H1 (cell line): ENCODE results near the gene RGS17. TPM values are rescaled to one million over a fixed set of nuclear protein-coding genes. Genes with fewer than 3 reads are reported as not detected.

Source experiments
- CTCF ChIA-PET: fragments of 300-600 bp; sonication (Branson Sonifier 250); formaldehyde crosslinking; loops from one replicate; lab custom pipeline; 2021; ENCODE audit not compliant: partially characterized antibody; lab: Charles Lee
- POLR2A ChIA-PET: fragments of 300-600 bp; sonication (Branson Sonifier 250); formaldehyde crosslinking; loops from one replicate; lab custom pipeline; 2021; ENCODE audit warnings: inconsistent platforms; ENCODE audit not compliant: partially characterized antibody; lab: Charles Lee
- DNase-seq, 2 experiments: peaks; one replicate each; pipeline versions ENCODE4 v3.0.0 to v3.0.0-alpha.2; 2010 to 2022; ENCODE audit warnings: low spot score in 2 of 2, low read depth in 1 of 2, mixed read lengths in 1 of 2
- FAIRE-seq: peaks from 2 replicates; lab custom pipeline; 2011; peaks lifted over from hg19 to GRCh38; lab: Jason Lieb, UNC
- H2AFZ ChIP-seq: 2 replicates; pipeline ENCODE4 v1.8.1; 2012; ENCODE audit warnings: low read length, inconsistent platforms
- H2AK5ac ChIP-seq: 2 replicates; pipeline ENCODE4 v1.6.1; 2013; ENCODE audit warnings: low read depth, low read length
- H2BK120ac ChIP-seq: replicated peaks from 2 replicates; pipeline ENCODE3; 2013; ENCODE audit warnings: low read depth, low read length, inconsistent platforms
- H2BK12ac ChIP-seq: 2 replicates; pipeline ENCODE4 v1.6.1; 2013; ENCODE audit warnings: low read depth, low read length
- H2BK15ac ChIP-seq: 2 replicates; pipeline ENCODE4 v1.6.1; 2013; ENCODE audit warnings: low read length
- H2BK20ac ChIP-seq: 2 replicates; pipeline ENCODE4 v1.6.1; 2013; ENCODE audit warnings: low read length
- H2BK5ac ChIP-seq: 2 replicates; pipeline ENCODE4 v1.6.1; 2013; ENCODE audit warnings: low read depth, low read length
- H3K14ac ChIP-seq: 2 replicates; pipeline ENCODE4 v1.6.1; 2013; ENCODE audit warnings: inconsistent platforms; ENCODE audit not compliant: insufficient read length
- H3K18ac ChIP-seq: 2 replicates; pipeline ENCODE4 v1.6.1; 2013; ENCODE audit warnings: low read length; ENCODE audit errors: extremely low read depth
- H3K23ac ChIP-seq: 2 replicates; pipeline ENCODE4 v1.6.1; 2013; ENCODE audit warnings: inconsistent platforms; ENCODE audit not compliant: insufficient read length
- H3K23me2 ChIP-seq: 2 replicates; pipeline ENCODE4 v1.6.1; 2013; ENCODE audit warnings: low read depth, low read length
- H3K27ac ChIP-seq: 2 replicates; pipeline ENCODE4 v1.6.1; 2011; ENCODE audit warnings: low read depth, low read length, inconsistent platforms
- H3K27me3 ChIP-seq, 4 experiments: replicated peaks in 1 of 4; 1 replicate in 1 of 4; 2 replicates in 3 of 4; pipeline versions ENCODE4 v1.6.1 to v1.8.1; 2011 to 2013; ENCODE audit warnings: low read length in 3 of 4, mild to moderate bottlenecking in 3 of 4, inconsistent platforms in 2 of 4, mixed read lengths in 2 of 4, moderate library complexity in 1 of 4; ENCODE audit not compliant: control insufficient read depth in 3 of 4, insufficient read depth in 3 of 4; ENCODE audit errors: extremely low read depth in 1 of 4
- H3K36me3 ChIP-seq, 4 experiments: 2 replicates each; pipeline versions ENCODE4 v1.6.1 to v1.8.1; 2011 to 2013; ENCODE audit warnings: mild to moderate bottlenecking in 4 of 4, low read length in 3 of 4, moderate library complexity in 2 of 4, control low read depth in 1 of 4, inconsistent platforms in 1 of 4; ENCODE audit not compliant: insufficient read depth in 4 of 4, control insufficient read depth in 2 of 4
- H3K4ac ChIP-seq: replicated peaks from 2 replicates; pipeline ENCODE3; 2013; ENCODE audit warnings: low read length, low read depth, mixed read lengths, inconsistent platforms; ENCODE audit not compliant: insufficient read length
- H3K4me1 ChIP-seq, 4 experiments: replicated peaks in 1 of 4; 1 replicate in 1 of 4; 2 replicates in 3 of 4; pipeline versions ENCODE4 v1.6.1 to v1.8.1; 2011 to 2013; ENCODE audit warnings: low read length in 3 of 4, inconsistent platforms in 2 of 4, mixed read lengths in 1 of 4; ENCODE audit not compliant: insufficient read depth in 4 of 4, control insufficient read depth in 3 of 4
- H3K4me2 ChIP-seq, 2 experiments: 2 replicates each; pipeline versions ENCODE4 v1.6.1 to v1.8.1; 2011 to 2013; ENCODE audit warnings: low read depth in 2 of 2, low read length in 2 of 2, control low read depth in 1 of 2, inconsistent platforms in 1 of 2, mild to moderate bottlenecking in 1 of 2; ENCODE audit not compliant: insufficient read depth in 1 of 2
- H3K4me3 ChIP-seq, 4 experiments: fragments of 200-600, 300-600 bp in 1 of 4; sonication (generic), shearing (Covaris generic), sonication (Bioruptor Twin) in 1 of 4; 2 replicates each; pipeline versions ENCODE4 v1.5.1 to v1.8.1; 2011 to 2016; ENCODE audit warnings: low read length in 4 of 4, low read depth in 3 of 4, control low read depth in 2 of 4, inconsistent platforms in 2 of 4, mild to moderate bottlenecking in 2 of 4, mixed read lengths in 1 of 4, moderate library complexity in 1 of 4; ENCODE audit not compliant: insufficient read depth in 2 of 4; ENCODE audit errors: extremely low read depth in 1 of 4
- H3K56ac ChIP-seq: replicated peaks from 2 replicates; pipeline ENCODE3; 2013; ENCODE audit warnings: low read depth, mild to moderate bottlenecking, mixed read lengths, low read length, inconsistent platforms; ENCODE audit not compliant: insufficient read length
- H3K79me1 ChIP-seq: 2 replicates; pipeline ENCODE4 v1.6.1; 2013; ENCODE audit warnings: low read depth, low read length, control low read depth
- H3K79me2 ChIP-seq, 2 experiments: 2 replicates each; pipeline versions ENCODE4 v1.6.1 to v1.8.1; 2012 to 2013; ENCODE audit warnings: low read length in 2 of 2, mild to moderate bottlenecking in 2 of 2, inconsistent platforms in 1 of 2; ENCODE audit not compliant: insufficient read depth in 2 of 2, control insufficient read depth in 1 of 2
- H3K9ac ChIP-seq, 4 experiments: replicated peaks in 1 of 4; 1 replicate in 1 of 4; 2 replicates in 3 of 4; pipeline versions ENCODE4 v1.6.1 to v1.8.1; 2011 to 2013; ENCODE audit warnings: low read depth in 3 of 4, low read length in 3 of 4, control low read depth in 2 of 4, mild to moderate bottlenecking in 2 of 4, moderate library complexity in 2 of 4, inconsistent platforms in 1 of 4; ENCODE audit errors: extremely low read depth in 1 of 4
- H3K9me3 ChIP-seq, 2 experiments: 2 replicates each; pipeline versions ENCODE4 v1.6.1 to v1.8.1; 2012 to 2013; ENCODE audit warnings: mild to moderate bottlenecking in 2 of 2, moderate library complexity in 2 of 2, control low read depth in 1 of 2, inconsistent platforms in 1 of 2, low read depth in 1 of 2, low read length in 1 of 2, mixed read lengths in 1 of 2; ENCODE audit not compliant: insufficient read depth in 2 of 2
- H4K20me1 ChIP-seq, 2 experiments: replicated peaks in 1 of 2; 2 replicates each; pipeline versions ENCODE3 to v1.8.1; 2011 to 2013; ENCODE audit warnings: inconsistent platforms in 2 of 2, low read length in 2 of 2, mild to moderate bottlenecking in 1 of 2; ENCODE audit not compliant: insufficient read depth in 2 of 2, control insufficient read depth in 1 of 2
- H4K5ac ChIP-seq: 2 replicates; pipeline ENCODE4 v1.6.1; 2013; ENCODE audit warnings: low read length, low read depth, mixed read lengths, inconsistent platforms; ENCODE audit not compliant: insufficient read length
- H4K8ac ChIP-seq: 2 replicates; pipeline ENCODE4 v1.8.0; 2013; ENCODE audit warnings: mild to moderate bottlenecking, moderate library complexity, low read length, inconsistent platforms; ENCODE audit not compliant: insufficient read depth; ENCODE audit errors: extremely low read depth
- H4K91ac ChIP-seq: replicated peaks from 2 replicates; pipeline ENCODE3; 2013; ENCODE audit warnings: low read length, mixed read lengths, inconsistent platforms; ENCODE audit not compliant: insufficient read length
- HDAC6 ChIP-seq: IDR thresholded peaks from one replicate; pipeline ENCODE4 v1.7.1; 2012; ENCODE audit warnings: low read depth, mild to moderate bottlenecking, inconsistent platforms, low read length, moderate library complexity
- SP1 ChIP-seq: IDR thresholded peaks from 2 replicates; pipeline ENCODE4 v1.6.1; 2011; ENCODE audit warnings: low read depth, low read length
- WGBS, 2 experiments: shearing (Covaris generic) in 1 of 2; methylation state at CpG; one replicate each; pipeline versions ENCODE4 v1.1.6 to v1.1.7; 2013 to 2015; ENCODE audit warnings: low lambda C conversion rate in 2 of 2, mixed read lengths in 2 of 2, inconsistent platforms in 1 of 2, low coverage in 1 of 2, missing lambda C conversion rate in 1 of 2; ENCODE audit not compliant: insufficient replicate concordance in 2 of 2, insufficient coverage in 1 of 2, insufficient read length in 1 of 2; ENCODE audit errors: extremely low coverage in 1 of 2, missing lambda C conversion rate in 1 of 2; 5-methylcytosine and 5-hydroxymethylcytosine counted together
- polyA plus RNA-seq, 7 experiments: library from polyadenylated mRNA; depleted of rRNA in 3 of 7; stranded (reverse) in 5 of 7; unstranded in 2 of 7; fragments of >200 nt in 5 of 7; fragments of 200-250 nt in 2 of 7; gene quantifications; 1 replicate in 5 of 7; 2 replicates in 1 of 7; 4 replicates in 1 of 7; pipeline versions ENCODE4 v1.2.1 to v1.2.3, GENCODE V29; 2011 to 2013; ENCODE audit warnings: missing spikeins in 2 of 7, mixed read lengths in 2 of 7
- total RNA-seq: library from RNA; stranded (reverse); fragmentation: NEBNext Ultra II Directional; extraction: Animal tissue kit (Norgen Biotek cat#: 25700); gene quantifications from 2 replicates; pipeline ENCODE4 v1.2.1, GENCODE V29; 2021

Gene RGS17
- total and polyA plus RNA-seq, 2 of the 8 experiments (the other 6 are each of a cell fraction or from before 2014, with no cell fraction given) = 2.0 to 12.2 TPM

- no peak overlapping the region for H3K56ac ChIP-seq
- no peak overlapping the region for H3K18ac ChIP-seq
- H3K27me3 ChIP-seq = no peaks in the 10 kb centered on the region
- no peak overlapping the region for H3K4me2 ChIP-seq
- no peak for FAIRE-seq
- no peaks in the 10 kb centered on the region for H3K79me1 ChIP-seq
- no peak for DNase-seq
- TF ChIP-seq SP1 = no peak
- TF ChIP-seq HDAC6 = no peak
- no peak overlapping the region for H3K9ac ChIP-seq
- no peak overlapping the region for H2BK12ac ChIP-seq
- no peak overlapping the region for H3K4me3 ChIP-seq
- no peak overlapping the region for H3K14ac ChIP-seq
- H4K91ac ChIP-seq = no peak overlapping the region
- ChIA-PET CTCF (interaction anchor here (0.7 to 1.0 kb wide), 2 partner anchors 18 to 128 kb away, joined by 3 to 4 read pairs; no protein-coding TSS in a partner anchor), POLR2A (no interaction called here)
- no peak overlapping the region for H4K8ac ChIP-seq
- H3K23me2 ChIP-seq = no peaks in the 10 kb centered on the region
- H2BK15ac ChIP-seq = no peak overlapping the region
- H3K4ac ChIP-seq = no peak overlapping the region
- H3K23ac ChIP-seq = no peak overlapping the region
- no peak overlapping the region for H2AK5ac ChIP-seq
- H3K4me1 ChIP-seq = no peaks in the 10 kb centered on the region
- no peak overlapping the region for H2BK20ac ChIP-seq
- no peaks in the 10 kb centered on the region for H3K36me3 ChIP-seq
- H4K5ac ChIP-seq = no peak overlapping the region
- H3K9me3 ChIP-seq = no peaks in the 10 kb centered on the region
- H3K79me2 ChIP-seq = no peaks in the 10 kb centered on the region
- WGBS, 2 experiments = 89% methylated on average over 4 of the region's 4 CpGs; no CpG with 5 or more reads in 1 of the 2 experiments
- no peak overlapping the region for H2BK120ac ChIP-seq
- no peak overlapping the region for H3K27ac ChIP-seq
- H2BK5ac ChIP-seq = no peak overlapping the region
- no peak overlapping the region for H2AFZ ChIP-seq
- H4K20me1 ChIP-seq = no peaks in the 10 kb centered on the region
Measured at GRCh38 chr6:153162172-153162571, 31.1 kb upstream of the RGS17 start.
